Transverse colon (tissue), 4 donors: ENCODE measurements around the gene TMTC2. TPM values are rescaled to one million over a fixed set of nuclear protein-coding genes. Genes with fewer than 3 reads are reported as not detected.

Experiments used
- DNase-seq: peaks from one replicate; pipeline ENCODE4 v3.0.0-alpha.2; 2019
- H3K27ac ChIP-seq, 4 donors: fragments of 200-600 bp; sonication (generic); 2 replicates each; pipeline ENCODE4 v1.5.1; 2016 to 2018; ENCODE audit warnings: inconsistent platforms in 4 of 4
- H3K27me3 ChIP-seq: fragments of 200-600 bp; sonication (generic); 2 replicates; pipeline ENCODE4 v1.5.1; 2017; ENCODE audit warnings: inconsistent platforms
- H3K36me3 ChIP-seq, 4 donors: fragments of 200-600 bp; sonication (generic); 2 replicates each; pipeline ENCODE4 v1.5.1; 2017 to 2019; ENCODE audit warnings: inconsistent platforms in 4 of 4
- H3K4me1 ChIP-seq, 4 donors: fragments of 200-600 bp; sonication (generic); 2 replicates each; pipeline ENCODE4 v1.5.1; 2017 to 2020; ENCODE audit warnings: inconsistent platforms in 4 of 4
- H3K4me3 ChIP-seq, 4 donors: fragments of 200-600 bp; sonication (generic); 1 replicate in 1 of 4; 2 replicates in 3 of 4; pipeline versions ENCODE4 v1.5.1 to v1.6.1; 2017 to 2019; ENCODE audit warnings: inconsistent platforms in 4 of 4
- H3K9me3 ChIP-seq, 2 donors: fragments of 200-600 bp; sonication (generic); 2 replicates each; pipeline ENCODE4 v1.5.1; 2017 to 2019; ENCODE audit warnings: inconsistent platforms in 2 of 2
- EP300 ChIP-seq: sonication (generic); formaldehyde crosslinking; IDR thresholded peaks from one replicate; pipeline ENCODE4 v1.6.1; 2017; ENCODE audit warnings: antibody characterized with exemption, low read depth
- POLR2A ChIP-seq: fragments of 450-650 bp; IDR thresholded peaks from one replicate; pipeline ENCODE4 v1.6.1; 2016; ENCODE audit warnings: antibody characterized with exemption, mild to moderate bottlenecking, moderate library complexity
- POLR2AphosphoS5 ChIP-seq, 3 donors: sonication (generic); formaldehyde crosslinking; IDR thresholded peaks; one replicate each; pipeline ENCODE4 v1.6.1; 2016; ENCODE audit warnings: antibody characterized with exemption in 3 of 3
- WGBS, 2 donors: methylation state at CpG; one replicate each; pipeline ENCODE4 v1.1.5; 2018; ENCODE audit warnings: low coverage in 1 of 2; 5-methylcytosine and 5-hydroxymethylcytosine counted together
- in situ Hi-C, 4 donors: fragments of 200-750 bp; cut with MboI; loops; one replicate each; pipeline versions ENCODE4 v1.15.0 to v1.15.1; 2017; ENCODE audit warnings: low sequenced_read_pairs in 3 of 4, low pct_ligation_motif_present in 1 of 4, low pct_unique_long_range_greater_than_20kb in 1 of 4
- intact Hi-C: fragments of 100-400 bp; cut with DNase I; formaldehyde crosslinking; loops from one replicate; pipeline ENCODE4 v1.15.1; 2023; ENCODE audit warnings: low total_unique reads
- total RNA-seq, 4 donors: library from RNA; depleted of rRNA; stranded (reverse); fragments of >200 nt; gene quantifications; one replicate each; pipeline ENCODE4 v1.1.0, GENCODE V29; 2016
- TF ChIP-seq, protein P1 (sequence below), 5 experiments: fragments of 200-600 bp in 3 of 5; fragments of 450-650 bp in 2 of 5; sonication (generic) in 3 of 5; IDR thresholded peaks; 1 replicate in 2 of 5; 2 replicates in 3 of 5; pipeline ENCODE4 v1.5.1; 2016 to 2017; ENCODE audit warnings: antibody characterized with exemption in 5 of 5, inconsistent platforms in 3 of 5, mild to moderate bottlenecking in 2 of 5, moderate library complexity in 1 of 5

The TMTC2 gene
- total RNA-seq, 4 donors from 2014 or later, result 11.3 to 19.8 (median 17.1) TPM

DNA sequence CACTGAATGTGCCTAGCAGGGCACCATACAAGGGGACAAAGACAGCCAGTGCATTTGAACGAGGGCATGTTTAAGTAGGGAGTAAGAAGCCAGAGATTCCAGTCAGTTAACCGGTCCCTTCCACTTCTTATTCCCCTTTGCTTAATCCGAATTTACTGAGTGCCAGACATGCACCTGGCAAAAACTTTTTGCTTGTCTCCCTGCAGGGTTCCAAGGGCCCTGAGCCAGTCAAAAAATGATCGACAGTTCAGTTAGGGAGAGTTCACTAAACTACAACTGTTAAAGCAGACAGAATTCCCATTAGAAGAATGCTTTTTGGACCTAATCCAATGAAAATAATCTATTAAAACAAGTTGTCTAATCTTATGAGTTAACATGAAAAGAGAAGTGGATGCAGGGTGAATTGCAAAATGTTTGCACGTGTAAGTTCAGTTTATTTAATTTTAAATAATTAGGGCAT, 193.8 kb downstream of the TMTC2 start:
- WGBS, 2 donors, result 56 to 61% methylated on average over 5 of the region's 5 CpGs
- Histone ChIP-seq H3K4me3 (no peak overlapping the region), H3K4me1 (peaks cover 0 to 12% (median 3%) of the 10 kb centered on the region in 4 donors), H3K9me3 (no peaks in the 10 kb centered on the region), H3K27ac (no peak overlapping the region), H3K36me3 (no peaks in the 10 kb centered on the region), H3K27me3 (no peaks in the 10 kb centered on the region)
- TF ChIP-seq EP300 (no peak), POLR2AphosphoS5 (IDR thresholded peaks at IDR 0.05) (no peak), POLR2A (no peak)
- TF ChIP-seq, protein P1, sequence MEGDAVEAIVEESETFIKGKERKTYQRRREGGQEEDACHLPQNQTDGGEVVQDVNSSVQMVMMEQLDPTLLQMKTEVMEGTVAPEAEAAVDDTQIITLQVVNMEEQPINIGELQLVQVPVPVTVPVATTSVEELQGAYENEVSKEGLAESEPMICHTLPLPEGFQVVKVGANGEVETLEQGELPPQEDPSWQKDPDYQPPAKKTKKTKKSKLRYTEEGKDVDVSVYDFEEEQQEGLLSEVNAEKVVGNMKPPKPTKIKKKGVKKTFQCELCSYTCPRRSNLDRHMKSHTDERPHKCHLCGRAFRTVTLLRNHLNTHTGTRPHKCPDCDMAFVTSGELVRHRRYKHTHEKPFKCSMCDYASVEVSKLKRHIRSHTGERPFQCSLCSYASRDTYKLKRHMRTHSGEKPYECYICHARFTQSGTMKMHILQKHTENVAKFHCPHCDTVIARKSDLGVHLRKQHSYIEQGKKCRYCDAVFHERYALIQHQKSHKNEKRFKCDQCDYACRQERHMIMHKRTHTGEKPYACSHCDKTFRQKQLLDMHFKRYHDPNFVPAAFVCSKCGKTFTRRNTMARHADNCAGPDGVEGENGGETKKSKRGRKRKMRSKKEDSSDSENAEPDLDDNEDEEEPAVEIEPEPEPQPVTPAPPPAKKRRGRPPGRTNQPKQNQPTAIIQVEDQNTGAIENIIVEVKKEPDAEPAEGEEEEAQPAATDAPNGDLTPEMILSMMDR (IDR thresholded peaks at IDR 0.05), result no peak
- DNase-seq, result no peak
- intact Hi-C loops (no loop called here), in situ Hi-C loops (no loop called here)

DNA sequence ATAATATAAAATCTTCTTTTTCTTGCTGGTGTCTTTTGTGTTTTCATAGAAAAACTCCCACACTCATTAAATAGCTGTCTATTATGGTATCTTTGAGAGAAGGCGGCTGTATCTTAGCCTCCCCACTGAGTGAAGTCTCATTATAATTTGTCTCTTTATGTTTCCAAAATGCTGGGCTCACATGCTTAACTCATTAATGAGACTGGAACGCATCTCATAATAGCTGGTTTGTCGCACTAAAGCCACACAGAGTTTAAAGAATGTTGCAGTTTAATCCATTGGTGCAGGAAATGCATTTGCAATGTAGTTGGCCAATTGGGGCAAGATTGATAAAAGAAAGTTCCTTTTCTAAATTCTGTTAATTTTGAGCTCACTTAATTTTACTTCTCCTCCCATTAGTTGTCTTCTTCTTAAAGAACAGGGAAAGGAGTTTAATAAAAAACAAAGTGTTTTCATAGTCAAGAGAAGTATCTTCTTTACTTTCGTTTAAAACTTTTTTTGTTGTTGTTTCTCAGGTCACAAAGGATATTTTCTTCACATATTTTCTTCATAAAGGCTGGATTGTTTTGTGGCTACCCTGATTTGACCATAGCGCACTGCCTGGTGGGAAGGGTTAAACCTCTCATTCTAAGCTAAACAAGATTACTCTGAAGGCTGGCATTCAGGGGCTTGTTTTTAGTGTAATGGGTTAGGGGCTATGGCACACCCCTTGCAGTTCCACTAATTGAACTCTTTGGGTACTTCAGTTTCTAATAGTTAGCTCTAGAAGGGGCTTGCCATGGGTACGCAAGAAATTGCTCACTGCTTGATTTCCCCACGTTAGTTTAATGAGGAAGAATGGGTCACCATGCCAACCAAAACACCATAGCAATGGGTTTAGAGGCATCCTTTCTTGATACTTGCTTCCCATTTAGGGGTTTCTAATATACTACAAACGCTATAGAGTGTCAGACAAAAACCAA, 197.0 kb downstream of the TMTC2 start:
- intact Hi-C loops (no loop called here), in situ Hi-C loops (no loop called here)
- no peak overlapping the region for H3K4me3 ChIP-seq
- no peaks in the 10 kb centered on the region for H3K36me3 ChIP-seq
- H3K9me3 ChIP-seq, result no peaks in the 10 kb centered on the region
- no peak overlapping the region for H3K27ac ChIP-seq
- H3K4me1 ChIP-seq, result peaks cover 0 to 11% (median 2%) of the 10 kb centered on the region in 4 donors
- DNase-seq, result no peak
- 83 to 84% methylated on average over 6 to 8 of the region's 8 CpGs for WGBS, 2 donors
- TF ChIP-seq, protein P1 (IDR thresholded peaks at IDR 0.05), result no peak
- TF ChIP-seq POLR2A (no peak), POLR2AphosphoS5 (IDR thresholded peaks at IDR 0.05) (no peak), EP300 (no peak)
- H3K27me3 ChIP-seq, result no peaks in the 10 kb centered on the region

DNA sequence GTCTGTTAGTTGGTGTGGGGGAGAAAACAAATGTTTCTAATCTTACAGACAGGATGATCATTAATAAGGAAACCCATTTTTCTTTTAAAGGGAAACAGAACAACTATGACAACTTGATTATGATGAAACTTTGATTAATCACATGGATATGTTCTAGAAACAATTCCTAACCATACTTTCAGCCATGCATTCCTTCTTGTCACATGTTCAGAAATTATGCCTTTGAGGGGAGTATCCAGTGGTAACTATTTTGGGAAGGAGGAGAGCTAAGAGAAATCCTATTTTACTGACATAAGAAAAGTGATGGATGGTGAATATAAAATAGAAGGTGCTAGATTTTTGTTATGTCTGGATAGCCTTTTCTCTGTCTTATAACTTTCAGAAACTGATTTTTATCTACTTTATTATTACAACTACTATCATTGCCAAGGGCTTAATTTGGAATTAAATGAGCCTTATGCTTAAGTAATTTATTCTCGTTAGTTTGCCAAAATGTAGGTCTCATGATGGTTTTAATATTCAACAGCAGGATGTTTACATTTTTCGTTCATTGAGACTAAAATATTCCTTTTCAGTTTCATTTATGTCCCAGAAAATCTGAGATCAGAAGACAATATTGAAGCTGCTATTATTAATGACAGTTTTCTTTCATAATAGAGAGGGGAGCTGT, 200.1 kb downstream of the TMTC2 start:
- TF ChIP-seq POLR2A (no peak), EP300 (no peak), POLR2AphosphoS5 (IDR thresholded peaks at IDR 0.05) (no peak)
- TF ChIP-seq, protein P1 (IDR thresholded peaks at IDR 0.05), result no peak
- Histone ChIP-seq H3K9me3 (no peaks in the 10 kb centered on the region), H3K36me3 (no peaks in the 10 kb centered on the region), H3K4me1 (no peaks in the 10 kb centered on the region), H3K27ac (no peak overlapping the region), H3K27me3 (no peaks in the 10 kb centered on the region), H3K4me3 (no peak overlapping the region)
- WGBS, 2 donors, result 57 to 60% methylated on average over 2 of the region's 2 CpGs
- intact Hi-C loops (no loop called here), in situ Hi-C loops (no loop called here)
- DNase-seq, result no peak

DNA sequence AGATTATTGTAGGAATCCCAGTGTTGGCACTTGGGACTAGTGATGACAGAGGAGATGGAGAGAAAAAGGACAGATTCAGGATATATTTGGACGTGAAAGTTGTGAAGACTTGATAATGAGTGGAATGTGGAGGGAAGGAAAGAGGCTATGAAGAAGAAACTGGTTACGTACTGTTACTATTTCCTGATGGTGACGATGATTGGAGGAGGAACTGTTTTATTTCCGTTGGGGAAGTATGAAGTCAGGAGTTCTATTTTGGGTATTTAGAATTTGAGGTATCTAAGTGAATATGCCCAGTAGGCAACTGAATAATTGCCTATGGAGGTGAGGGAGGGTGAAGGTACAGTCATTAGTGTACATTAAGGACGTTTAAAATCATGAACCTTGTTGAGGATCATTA, 207.2 kb downstream of the TMTC2 start:
- intact Hi-C loops (no loop called here), in situ Hi-C loops (no loop called here)
- no peak for DNase-seq
- TF ChIP-seq EP300 (no peak), POLR2A (no peak), POLR2AphosphoS5 (IDR thresholded peaks at IDR 0.05) (no peak)
- TF ChIP-seq, protein P1 (IDR thresholded peaks at IDR 0.05), result no peak
- H3K36me3 ChIP-seq, result no peaks in the 10 kb centered on the region
- H3K27ac ChIP-seq, result no peak overlapping the region
- no peak overlapping the region for H3K4me3 ChIP-seq
- WGBS, 2 donors, result 67 to 73% methylated on average over 5 of the region's 5 CpGs
- H3K4me1 ChIP-seq, result peaks cover 0 to 23% (median 10%) of the 10 kb centered on the region in 4 donors
- no peaks in the 10 kb centered on the region for H3K27me3 ChIP-seq
- H3K9me3 ChIP-seq, result no peaks in the 10 kb centered on the region
